WI38 (cell line): ENCODE data around the gene YIPF4.
"Not testable (repeated sequence)": the region's sequence is repeated elsewhere in the genome, so short reads cannot be mapped to it uniquely, and the experiment has no call there.

Source experiments
- H3K4me3 ChIP-seq: 2 replicates; pipeline ENCODE4 v1.5.1; 2011; ENCODE audit warnings: low read depth, mild to moderate bottlenecking, control low read depth, low read length
- CTCF ChIP-seq: IDR thresholded peaks from 2 replicates; pipeline ENCODE4 v1.5.1; 2012; ENCODE audit warnings: low read depth, mild to moderate bottlenecking, control low read depth, low read length

YIPF4 gene

GRCh38 chr2:32360416-32360815 lies 82.7 kb downstream of the YIPF4 start:
- no peak for TF ChIP-seq CTCF
- H3K4me3 ChIP-seq = peak overlapping the region; percentile 32

- not testable (repeated sequence) for H3K4me3 ChIP-seq
Observed at GRCh38 chr2:32362997-32363396, 85.3 kb downstream of the YIPF4 start.

- H3K4me3 ChIP-seq = no peak overlapping the region
- no peak for TF ChIP-seq CTCF
Observed at GRCh38 chr2:32363597-32363996, 85.9 kb downstream of the YIPF4 start.

GRCh38 chr2:32364290-32364689 lies 86.6 kb downstream of the YIPF4 start:
- H3K4me3 ChIP-seq = not testable (repeated sequence)

GRCh38 chr2:32365679-32366078 lies 88.0 kb downstream of the YIPF4 start:
- not testable (repeated sequence) for H3K4me3 ChIP-seq
